Fibroblast of skin of right biceps (primary cell): ENCODE measurements around the gene ANKRD42.
"Not testable (repeated sequence)": the region's sequence is repeated elsewhere in the genome, so short reads cannot be mapped to it uniquely, and the experiment has no call there.

Source experiments
- DNase-seq: peaks from one replicate; pipeline ENCODE4 v3.0.0-alpha.2; 2013

The ANKRD42 gene

DNA sequence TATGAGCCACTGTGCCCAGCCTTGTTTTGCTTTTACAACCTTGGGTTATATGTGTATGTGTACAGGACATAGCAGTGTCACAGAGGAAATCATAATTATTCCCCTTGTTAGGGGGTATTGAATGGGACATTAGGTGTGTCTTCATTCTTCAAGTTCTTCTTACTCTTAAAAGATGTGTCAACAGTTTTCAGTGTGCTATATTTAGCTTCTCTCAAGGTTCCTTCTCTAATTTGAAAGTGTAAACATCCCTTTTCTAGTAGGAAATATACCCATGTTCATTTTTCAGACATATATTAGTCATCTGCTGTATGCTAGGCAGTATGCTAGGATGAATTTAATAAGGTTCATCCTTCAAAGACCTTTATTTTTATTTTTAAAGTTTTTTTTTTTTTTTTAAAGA lies 19.5 kb upstream of the ANKRD42 start:
- DNase-seq: no peak

DNA sequence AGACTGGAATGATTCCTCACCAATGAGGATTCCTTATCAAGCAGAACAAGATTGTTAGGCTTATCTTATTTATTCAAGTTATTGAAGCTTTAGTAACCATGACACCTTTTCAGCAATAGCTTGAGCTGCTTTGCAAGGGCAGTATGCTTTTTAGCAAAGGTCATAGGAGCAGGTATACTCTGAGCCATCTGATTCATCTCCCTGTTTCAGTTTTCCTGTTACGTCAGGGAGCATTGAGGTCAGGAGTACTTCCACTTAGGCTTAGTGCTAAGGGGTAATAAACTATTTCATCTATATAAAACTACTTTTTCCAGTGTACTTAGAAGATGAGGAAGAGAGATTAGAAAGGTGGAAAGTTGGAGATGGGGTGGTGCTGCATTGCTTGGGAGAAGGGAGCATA lies 17.7 kb upstream of the ANKRD42 start:
- DNase-seq: no peak

DNA sequence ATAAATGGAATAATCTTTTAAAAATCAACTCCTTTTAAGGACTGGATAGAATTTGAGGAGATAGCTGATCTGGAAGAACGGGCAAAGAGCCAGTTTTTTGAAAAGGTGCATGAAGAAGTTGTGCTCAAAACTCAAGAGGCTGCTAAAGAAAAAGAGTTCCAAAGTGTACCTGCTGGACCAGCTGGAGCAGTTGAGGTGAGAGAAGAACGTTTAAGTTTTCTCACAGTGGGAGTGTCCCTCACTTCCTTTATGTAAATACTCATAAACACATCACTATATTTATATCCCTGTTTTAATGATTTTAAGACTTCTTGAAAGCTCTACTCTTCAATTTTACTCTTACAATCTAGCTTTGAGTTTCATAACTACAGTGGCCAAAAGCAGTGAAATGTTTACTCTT lies 11.7 kb upstream of the ANKRD42 start:
- DNase-seq: no peak

DNA sequence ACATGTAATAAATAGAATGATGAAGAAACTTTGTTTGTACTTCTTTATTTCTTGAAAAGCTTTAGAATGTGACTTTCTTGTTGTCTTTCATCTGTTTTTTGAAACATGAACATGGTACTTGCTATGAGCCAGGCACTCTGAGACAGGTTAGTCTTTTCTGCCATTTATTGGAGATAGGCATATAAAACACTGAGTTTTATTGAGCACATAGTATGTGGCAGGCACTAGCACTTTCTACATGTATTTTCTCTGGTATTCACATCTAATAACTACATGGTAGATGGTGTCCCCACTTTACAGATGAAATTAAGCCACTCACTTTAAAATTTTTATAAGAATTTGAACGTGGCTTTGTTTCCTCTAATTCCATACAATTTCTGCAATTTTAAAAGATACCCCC lies 7.7 kb upstream of the ANKRD42 start:
- DNase-seq: no peak

DNA sequence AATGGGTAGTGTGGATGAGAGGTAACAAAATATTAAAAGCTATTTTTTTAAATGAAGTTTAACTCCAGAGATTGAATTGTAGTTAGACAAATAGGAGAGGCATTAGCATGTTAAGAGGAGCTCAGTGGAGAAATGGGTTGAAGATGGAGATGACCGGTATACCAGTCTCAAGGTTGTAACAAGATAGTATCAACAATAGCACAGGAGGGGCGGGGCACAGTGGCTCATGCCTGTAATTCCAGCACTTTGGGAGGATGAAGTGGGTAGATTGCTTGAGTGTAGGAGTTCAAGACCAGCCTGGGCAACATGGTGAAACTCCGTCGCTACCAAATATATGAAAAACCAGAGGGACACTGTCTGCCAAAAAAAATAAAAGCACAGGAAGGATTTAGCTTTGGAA lies 6.0 kb upstream of the ANKRD42 start:
- DNase-seq: no peak

DNA sequence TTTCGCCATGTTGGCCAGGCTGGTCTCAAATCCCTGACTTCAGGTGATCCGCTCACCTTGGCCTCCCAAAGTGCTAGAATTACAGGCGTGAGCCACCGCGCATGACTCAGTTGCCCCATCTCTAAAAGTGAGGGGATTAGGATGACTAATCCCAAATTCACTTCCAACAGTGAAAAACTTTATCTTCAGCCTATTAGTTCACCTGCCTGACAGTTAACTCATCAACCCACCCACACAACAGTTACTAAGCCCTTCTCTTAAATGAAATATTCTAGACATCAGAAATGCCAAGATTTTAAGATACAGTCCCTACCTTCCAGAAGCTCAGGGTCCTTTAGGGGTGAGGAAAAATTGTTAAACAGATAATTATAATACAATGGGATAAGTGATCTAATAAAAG lies 2.0 kb upstream of the ANKRD42 start:
- no peak for DNase-seq

DNA sequence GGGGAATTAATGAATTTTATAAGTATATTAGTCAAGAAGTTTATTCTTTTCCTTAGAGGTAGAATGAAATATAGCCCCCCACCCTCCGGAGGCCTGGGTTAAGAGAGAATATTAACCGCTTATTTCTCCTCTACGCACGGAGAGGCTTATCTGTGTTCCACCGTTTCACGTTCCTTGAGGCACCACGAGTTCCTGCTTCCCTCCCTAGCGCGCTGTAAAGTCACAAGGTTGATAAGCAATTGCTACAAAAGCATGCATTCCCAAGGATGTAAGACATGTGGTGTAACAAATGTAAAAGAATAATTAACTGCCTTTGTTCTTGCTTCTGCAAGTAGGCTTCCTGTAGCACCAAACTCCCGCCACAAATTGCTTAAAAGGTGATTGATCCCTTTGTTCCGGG lies 1.5 kb upstream of the ANKRD42 start:
- no peak for DNase-seq

DNA sequence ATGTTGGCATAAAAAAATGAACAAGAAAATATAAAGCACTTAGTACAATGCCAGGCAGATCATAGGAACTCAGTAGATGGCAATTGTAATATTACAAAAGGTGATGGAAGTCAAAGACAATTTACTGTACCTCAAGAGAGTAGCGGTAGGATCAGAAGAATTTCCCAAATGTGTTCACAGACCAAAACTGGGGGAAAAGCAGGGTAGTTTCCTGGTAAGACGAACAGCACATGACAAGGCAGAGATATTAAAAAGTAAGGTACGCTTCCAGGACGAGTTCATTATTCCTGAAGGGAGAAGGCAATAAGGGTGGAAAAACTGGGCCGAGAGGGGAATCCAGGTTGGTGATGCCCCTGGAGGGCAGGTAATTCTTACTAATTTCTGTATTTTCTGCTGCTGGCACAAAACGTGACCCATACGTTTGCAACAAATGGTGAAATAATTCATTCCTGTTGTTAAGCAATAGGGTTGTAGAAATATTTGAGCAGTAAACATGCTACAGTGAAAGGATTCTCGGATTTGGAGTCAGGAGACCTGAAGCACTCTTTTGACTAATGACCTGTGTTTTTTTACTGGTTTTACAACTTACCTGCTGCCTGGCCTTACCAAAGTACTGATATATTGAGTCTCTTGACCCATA lies 786 bp upstream of the ANKRD42 start:
- no peak for DNase-seq

DNA sequence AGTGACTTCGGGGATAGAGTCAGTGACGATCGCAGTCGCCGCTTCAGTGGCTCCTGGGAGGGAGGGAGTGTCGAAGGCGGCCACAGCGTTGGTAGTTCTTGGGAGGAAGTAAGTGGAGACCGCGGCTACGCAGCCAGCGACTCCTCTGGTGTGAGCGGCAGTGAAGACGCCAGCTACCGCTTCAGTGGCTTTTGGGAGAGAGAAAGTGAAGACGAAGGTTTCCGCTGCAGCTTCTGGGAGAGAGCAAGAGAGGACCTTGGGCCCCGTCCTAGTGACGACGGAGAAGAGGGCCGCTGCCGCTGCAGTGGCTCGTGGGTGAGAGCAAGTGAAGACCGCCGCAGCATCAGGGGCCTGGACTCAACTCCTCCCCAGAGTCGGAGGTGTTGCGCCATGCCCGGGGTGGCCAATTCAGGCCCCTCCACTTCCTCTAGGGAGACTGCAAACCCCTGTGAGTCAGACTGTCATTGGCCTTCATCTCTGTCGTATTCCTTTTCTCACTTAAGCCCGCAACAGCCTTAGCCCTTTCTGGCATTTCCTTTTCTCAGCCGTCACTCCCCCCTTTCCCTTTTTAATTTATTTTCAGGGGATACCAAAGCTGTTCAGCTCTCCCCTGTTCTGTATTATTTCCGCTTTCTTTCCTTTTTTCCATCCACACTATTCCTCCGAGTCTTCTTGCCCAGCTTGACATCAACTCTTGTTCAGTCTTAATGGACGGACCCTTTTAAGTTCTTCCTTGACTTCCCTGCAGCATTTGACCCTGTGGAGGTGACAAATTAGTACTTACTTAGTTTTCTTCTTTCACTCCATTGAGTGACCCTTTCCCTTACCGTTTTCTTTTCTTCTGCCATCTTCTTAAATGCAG lies 1.0 kb downstream of the ANKRD42 start:
- peak; percentile 78 for DNase-seq

DNA sequence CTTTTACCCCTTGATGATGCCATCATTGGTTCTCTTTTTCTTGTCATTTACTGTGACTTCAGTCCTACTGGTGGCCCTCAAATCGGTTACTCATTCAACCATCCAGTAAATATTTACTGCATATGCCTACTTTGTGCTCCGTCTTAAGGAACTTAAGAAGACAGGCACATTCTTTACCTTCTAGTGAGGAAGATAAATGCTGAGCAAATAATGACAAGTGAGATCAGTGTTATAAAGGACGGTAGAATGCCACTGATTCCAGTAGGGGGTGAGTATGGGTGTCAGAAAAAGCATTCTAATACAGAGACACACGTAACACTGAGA lies 1.6 kb downstream of the ANKRD42 start:
- no peak for DNase-seq

DNA sequence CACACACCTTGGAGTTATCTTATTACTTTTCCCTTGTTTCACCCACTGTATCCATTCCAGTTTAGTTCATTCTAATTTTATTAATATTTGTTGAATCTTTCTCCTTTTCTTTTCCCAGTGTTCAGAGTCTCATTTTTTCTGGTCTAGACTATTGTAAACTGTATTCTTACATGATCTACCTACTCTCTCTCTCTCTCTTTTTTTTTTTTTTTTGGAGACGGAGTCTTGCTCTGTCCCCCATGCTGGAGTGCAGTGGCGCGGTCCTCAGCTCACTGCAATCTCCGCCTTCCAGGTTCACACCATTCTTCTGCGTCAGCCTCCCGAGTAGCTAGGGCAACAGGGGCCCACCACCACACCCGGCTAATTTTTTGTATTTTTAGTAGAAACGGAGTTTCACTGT lies 2.1 kb downstream of the ANKRD42 start:
- DNase-seq: no peak

DNA sequence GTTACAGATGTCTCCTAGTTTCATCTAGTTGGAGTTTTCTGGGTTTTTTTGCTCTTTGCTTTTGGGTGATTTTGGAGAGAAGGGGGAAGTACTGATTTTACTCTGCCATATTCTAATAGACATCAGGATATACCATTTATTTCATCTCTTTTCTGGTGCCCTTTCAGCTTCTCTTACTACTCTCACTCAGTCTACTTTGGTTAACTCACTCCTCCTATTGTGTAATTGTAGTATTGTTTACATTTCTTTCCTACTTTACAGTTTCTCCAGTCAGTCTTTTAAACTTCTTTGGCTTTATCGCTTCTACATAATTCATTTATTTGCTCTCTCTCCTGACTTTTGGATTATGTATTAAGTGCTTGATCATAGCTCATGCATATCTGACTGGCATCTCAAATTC lies 6.5 kb downstream of the ANKRD42 start:
- DNase-seq: no peak

DNA sequence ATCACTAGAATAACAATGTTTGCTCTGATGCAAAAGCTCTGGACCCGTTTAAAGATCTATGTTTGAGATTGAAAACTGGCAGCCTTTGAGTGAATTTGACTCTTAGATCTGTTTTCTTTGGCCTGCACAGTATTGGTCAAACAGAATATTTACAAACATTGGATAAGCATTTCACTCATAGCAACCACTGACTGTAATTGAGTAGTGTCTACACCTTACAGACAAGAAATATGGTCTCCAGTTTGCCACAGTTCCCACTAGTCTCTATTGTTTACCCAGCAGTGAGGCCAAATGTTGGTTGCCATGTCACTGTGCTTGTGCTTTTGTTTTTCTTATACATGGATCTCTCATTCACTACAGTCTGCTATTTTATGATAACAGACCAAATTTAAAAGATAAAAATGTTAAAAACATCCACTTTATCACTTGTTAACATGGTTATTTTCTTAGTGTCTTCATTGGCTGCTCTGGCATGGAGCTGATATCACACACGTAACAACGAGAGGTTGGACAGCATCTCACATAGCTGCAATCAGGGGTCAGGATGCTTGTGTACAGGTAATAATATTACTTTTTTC lies 12.2 kb downstream of the ANKRD42 start:
- no peak for DNase-seq

DNA sequence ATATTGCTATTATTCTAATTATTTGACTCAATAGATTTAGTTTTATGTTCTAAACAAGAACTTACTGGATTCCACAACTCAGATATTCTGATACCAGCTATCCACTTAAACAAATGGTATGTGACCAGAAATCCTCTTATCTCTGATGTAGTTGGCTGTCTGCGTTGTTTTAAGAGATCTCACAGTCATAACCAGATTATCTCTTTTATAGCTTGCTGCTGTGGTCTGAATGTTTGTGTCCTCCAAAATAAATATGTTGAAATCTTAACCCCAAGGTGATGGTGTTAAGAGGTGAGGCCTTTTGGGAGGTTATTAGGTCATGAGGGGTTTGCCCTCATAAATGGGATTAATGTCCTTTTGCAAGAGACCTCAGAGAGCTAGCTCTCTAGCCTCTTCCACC lies 12.7 kb downstream of the ANKRD42 start:
- DNase-seq: no peak

DNA sequence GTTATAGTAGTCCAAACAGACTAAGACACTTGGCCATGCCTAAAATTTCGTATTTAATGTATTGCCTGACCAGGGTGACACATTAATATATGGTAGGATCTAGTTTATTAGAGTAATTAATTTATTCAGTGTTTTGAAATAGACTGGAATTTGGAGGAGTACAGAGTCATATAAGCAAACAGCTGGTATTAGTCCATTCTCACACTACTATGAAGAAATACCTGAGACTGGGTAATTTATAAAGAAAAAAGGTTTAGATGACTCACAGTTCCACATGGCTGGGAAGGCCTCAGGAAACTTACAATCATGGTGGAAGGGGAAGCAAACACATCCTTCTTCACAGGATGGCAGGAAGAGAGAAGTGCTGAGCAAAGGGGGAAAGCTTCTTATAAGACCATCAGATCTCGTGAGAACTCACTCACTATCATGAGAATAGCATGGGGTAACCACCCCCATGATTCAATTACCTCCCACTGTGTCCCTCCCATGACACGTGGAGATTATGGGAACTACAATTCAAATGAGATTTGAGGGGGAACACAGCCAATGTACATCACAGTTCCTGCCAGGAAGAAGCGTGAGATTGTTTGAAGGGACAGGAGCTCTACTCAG lies 13.4 kb downstream of the ANKRD42 start:
- DNase-seq: not testable (repeated sequence)

DNA sequence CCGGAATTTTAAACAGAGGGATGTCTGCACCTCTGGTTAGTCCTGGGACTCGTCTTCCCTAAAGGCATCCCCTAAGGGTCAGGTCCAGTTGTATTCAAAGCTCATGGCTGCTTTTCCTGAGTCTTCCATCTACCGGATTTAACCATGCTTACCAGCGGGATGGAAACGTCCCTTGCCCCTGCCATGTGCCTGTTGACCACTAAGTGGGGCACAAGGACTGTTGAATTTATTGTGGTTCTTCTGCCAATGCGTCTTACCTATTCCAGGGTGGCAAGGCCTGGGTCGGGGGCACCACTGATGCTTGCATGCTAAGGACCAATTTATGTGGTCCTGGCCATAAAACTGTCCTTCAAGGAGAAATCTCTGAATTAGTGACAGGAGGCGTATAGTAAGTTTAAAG lies 25.6 kb downstream of the ANKRD42 start:
- no peak for DNase-seq

DNA sequence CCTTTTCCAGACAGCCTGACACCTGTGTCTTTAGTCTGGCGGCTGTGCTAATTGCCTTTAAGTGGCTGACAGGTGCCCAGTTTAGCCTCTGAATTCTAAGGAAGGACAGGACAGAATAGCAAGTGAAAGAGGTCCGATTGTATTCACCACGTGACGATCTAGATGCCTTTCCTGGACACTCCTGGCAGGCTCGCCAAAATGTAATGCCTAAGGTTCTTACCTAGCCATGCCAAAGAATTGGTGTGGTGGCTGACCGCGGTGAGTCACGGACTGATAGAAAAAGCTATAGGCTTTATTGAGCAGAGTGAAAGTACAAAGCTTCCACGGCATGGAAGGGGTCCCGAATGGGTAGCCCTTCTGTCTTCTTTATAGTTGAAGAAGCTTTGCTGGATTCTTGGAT lies 26.7 kb downstream of the ANKRD42 start:
- DNase-seq: no peak

DNA sequence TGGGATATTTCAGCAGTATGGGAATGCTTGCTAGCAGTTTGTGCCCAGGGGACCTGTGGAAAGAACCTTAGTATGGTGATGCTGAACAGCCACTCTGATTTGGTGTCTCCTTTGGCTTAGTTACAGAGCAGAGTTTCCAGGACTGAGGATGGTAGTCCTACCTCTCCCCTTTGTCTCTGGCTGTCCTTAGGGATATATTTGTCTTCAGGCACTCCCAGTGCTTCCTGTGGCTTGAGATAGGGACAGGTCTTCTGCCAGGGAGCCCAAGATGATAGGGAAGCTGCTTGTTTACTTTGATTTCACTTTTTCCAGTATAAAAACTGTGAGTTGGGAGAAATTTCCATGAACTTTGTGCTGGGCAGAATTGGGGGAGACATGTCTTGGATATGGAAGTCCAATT lies 28.2 kb downstream of the ANKRD42 start:
- no peak for DNase-seq

DNA sequence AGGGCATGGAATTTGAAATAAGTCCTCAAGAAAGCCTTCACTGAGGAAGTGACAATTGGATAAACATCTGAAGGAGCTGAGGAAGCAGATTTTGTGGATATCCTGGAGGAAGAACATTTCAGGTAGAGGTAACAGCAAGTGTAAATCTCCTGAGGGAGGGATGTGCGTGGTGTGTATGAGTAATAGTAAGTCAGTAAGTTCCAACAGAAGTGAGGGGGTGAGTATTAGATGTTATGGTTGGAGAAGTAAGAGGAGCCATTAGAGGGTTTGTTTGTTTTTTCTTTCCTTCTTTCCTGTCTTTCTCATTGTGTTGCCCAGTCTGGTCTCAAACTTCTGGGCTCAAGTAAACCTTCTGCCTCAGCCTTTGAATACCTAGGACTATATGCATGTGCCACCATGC lies 29.0 kb downstream of the ANKRD42 start:
- no peak for DNase-seq

DNA sequence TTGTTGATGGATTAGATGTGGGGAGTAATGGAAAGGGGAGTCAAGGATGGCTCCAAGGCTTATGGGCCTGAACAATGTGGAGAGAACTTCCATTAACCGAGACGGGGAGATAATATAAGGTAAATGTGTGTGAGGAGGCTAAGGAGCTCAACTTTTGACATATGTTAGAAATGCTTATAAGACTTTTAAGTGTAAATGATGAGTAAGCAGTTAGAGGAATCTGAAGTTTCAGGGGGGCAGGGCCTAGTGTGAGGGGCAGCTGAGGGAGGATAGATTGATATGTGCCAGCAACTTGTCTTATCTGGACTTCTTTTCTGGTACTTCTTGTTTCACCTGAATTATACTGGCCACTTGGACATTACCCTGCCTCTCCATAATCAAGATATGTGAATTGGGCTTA lies 29.9 kb downstream of the ANKRD42 start:
- no peak for DNase-seq

DNA sequence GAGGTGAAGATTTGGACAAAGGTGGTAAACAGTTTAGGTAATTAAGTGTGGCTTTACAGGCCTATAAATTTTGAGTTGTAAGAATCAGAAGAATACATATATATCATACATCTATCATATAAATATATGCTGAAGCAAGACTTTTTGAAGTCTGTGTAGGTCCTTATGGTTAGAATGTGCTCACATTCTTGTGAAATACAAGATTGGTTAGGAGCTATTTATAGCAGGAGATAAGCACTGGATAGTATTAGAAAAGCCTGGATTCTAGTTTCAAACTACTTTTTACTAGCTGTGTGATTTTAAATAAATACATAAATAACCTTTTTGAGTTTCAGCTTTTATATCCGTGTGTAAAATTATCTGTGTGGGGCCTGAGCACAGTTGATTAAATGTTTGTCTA lies 42.3 kb downstream of the ANKRD42 start:
- DNase-seq: no peak

DNA sequence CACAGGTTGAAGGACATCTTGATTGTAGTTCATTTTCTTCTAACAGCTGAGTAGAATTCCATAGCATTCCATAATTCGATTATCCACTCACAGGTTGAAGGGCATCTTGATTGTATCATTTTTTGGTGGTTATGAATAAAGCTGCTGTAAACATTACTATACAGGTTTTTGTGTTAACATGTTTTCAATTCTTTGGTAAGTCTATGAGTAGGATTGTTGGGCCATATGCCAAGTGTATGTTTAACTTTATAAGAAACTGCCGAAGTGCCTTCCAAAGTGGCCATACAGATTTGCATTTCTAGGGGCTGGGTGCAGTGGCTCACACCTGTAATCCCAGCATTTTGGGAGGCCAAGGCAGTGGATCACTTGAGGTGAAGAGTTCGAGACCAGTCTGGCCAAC lies 44.6 kb downstream of the ANKRD42 start:
- DNase-seq: no peak

DNA sequence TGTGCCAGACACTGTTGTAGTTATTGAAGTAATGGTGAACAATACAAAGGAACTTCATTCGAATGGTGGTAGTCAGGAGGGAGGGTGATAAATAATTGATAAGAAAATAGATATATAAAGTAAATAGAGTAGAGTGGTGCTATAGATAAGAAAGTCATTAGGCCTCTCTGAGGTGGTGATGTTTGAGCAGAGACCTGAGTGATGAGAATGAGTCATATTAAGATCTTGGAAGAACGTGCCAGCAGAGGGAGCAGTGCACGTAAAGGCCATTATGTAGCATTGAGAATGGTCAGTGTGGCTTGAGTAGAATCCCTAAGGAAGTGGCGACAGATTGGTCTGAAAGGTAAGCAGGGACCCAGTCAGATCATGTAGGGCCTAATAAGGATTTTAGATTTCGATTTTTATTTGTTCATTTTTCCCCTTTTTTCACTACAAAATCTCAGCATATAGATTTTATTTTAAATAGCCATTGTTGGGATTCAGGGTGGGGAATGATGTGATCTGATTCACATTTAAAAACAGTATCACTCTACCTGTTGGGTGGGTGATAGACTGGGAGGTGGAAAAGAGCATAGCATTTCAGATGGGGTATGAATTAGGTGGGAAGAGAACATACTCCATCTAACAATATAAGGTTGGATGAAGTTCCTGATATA lies 47.9 kb downstream of the ANKRD42 start:
- peak; percentile 67 for DNase-seq

DNA sequence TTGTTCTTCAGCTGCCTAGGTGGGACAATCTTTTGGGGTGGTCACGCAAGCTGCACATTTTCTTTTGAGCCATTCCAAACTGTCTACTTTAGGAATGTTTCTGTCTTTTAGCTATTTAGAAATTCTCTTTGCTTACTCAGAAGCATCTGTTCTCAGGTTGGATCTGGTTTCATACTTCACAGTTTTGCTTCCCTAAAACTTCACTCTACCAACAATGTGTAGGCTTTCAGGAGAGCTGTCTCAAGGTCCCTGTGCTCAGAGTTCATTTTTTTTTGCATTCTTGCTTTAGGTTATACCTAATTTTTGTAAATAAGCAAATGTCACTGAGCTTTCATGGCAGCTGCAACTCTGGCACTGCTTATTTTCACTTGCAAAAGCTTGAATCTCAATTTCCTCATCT lies 55.9 kb downstream of the ANKRD42 start:
- DNase-seq: no peak
